B cell (primary cell): ENCODE data around the gene TRIM46. TPM values are rescaled to one million over a fixed set of nuclear protein-coding genes. Genes with fewer than 3 reads are reported as not detected.

Source experiments
- ATAC-seq: fragments of 200-7000 bp; cut with Tn5 transposase; one replicate; pipeline ENCODE4 v1.10.0; 2021; ENCODE audit warnings: low read depth, mild to moderate bottlenecking, moderate number of reproducible peaks, moderate library complexity
- CTCF ChIA-PET: fragments of 350-600 bp; sonication (Branson Sonifier 250); formaldehyde crosslinking; loops from one replicate; lab custom pipeline; 2021; ENCODE audit warnings: antibody characterized with exemption, inconsistent platforms; lab: Charles Lee
- POLR2A ChIA-PET: fragments of 350-600 bp; sonication (Branson Sonifier 250); formaldehyde crosslinking; loops from one replicate; lab custom pipeline; 2021; ENCODE audit warnings: antibody characterized with exemption; lab: Charles Lee
- DNase-seq: peaks from one replicate; pipeline ENCODE4 v3.0.0; 2013
- H2AFZ ChIP-seq: 2 replicates; pipeline ENCODE4 v1.6.1; 2012; ENCODE audit warnings: mild to moderate bottlenecking, low read depth, low read length; ENCODE audit not compliant: insufficient read depth, poor library complexity, severe bottlenecking
- H3K27ac ChIP-seq, 2 donors: 1 replicate in 1 of 2; 2 replicates in 1 of 2; pipeline ENCODE4 v1.5.1; 2012 to 2013; ENCODE audit warnings: low read length in 2 of 2, mild to moderate bottlenecking in 2 of 2, moderate library complexity in 1 of 2
- H3K27me3 ChIP-seq, 4 experiments: fragments of 200-600 bp in 1 of 4; sonication (generic) in 1 of 4; replicated peaks in 1 of 4; 1 replicate in 2 of 4; 2 replicates in 2 of 4; pipeline versions ENCODE4 v1.6.1 to v1.7.0; 2013 to 2016; ENCODE audit warnings: low read length in 3 of 4, mild to moderate bottlenecking in 2 of 4, mixed read lengths in 1 of 4, moderate library complexity in 1 of 4; ENCODE audit not compliant: insufficient read depth in 4 of 4, control insufficient read depth in 3 of 4; ENCODE audit errors: control extremely low read depth in 1 of 4
- H3K36me3 ChIP-seq, 2 experiments: replicated peaks in 1 of 2; 1 replicate in 1 of 2; 2 replicates in 1 of 2; pipeline versions ENCODE4 v1.6.1 to v1.7.1; 2013; ENCODE audit warnings: low read length in 1 of 2; ENCODE audit not compliant: insufficient read depth in 2 of 2, control insufficient read depth in 1 of 2; ENCODE audit errors: control extremely low read depth in 1 of 2, extremely low read depth in 1 of 2
- H3K4me1 ChIP-seq, 2 donors: fragments of 200-600 bp in 1 of 2; sonication (generic) in 1 of 2; 1 replicate in 1 of 2; 2 replicates in 1 of 2; pipeline versions ENCODE4 v1.5.1 to v1.6.1; 2013 to 2017; ENCODE audit warnings: low read length in 2 of 2; ENCODE audit not compliant: control insufficient read depth in 2 of 2, insufficient read depth in 2 of 2
- H3K4me2 ChIP-seq: replicated peaks from 2 replicates; pipeline ENCODE3; 2012; ENCODE audit warnings: mild to moderate bottlenecking, low read depth, low read length; ENCODE audit not compliant: poor library complexity, severe bottlenecking
- H3K4me3 ChIP-seq, 5 experiments: fragments of 200-600 bp in 1 of 5; sonication (generic) in 1 of 5; 1 replicate in 3 of 5; 2 replicates in 2 of 5; pipeline versions ENCODE4 v1.5.1 to v1.7.0; 2011 to 2016; ENCODE audit warnings: low read length in 4 of 5, mild to moderate bottlenecking in 4 of 5, low read depth in 2 of 5, control low read depth in 1 of 5, moderate library complexity in 1 of 5; ENCODE audit not compliant: insufficient read depth in 1 of 5; ENCODE audit errors: control extremely low read depth in 1 of 5, extremely low read depth in 1 of 5
- H3K79me2 ChIP-seq: fragments of 200-600 bp; sonication (generic); one replicate; pipeline ENCODE4 v1.6.0; 2016; ENCODE audit warnings: low read length; ENCODE audit not compliant: control insufficient read depth, insufficient read depth
- H3K9ac ChIP-seq: fragments of 200-600 bp; sonication (generic); 2 replicates; pipeline ENCODE4 v1.6.1; 2017; ENCODE audit warnings: mild to moderate bottlenecking, low read length, moderate library complexity
- H3K9me3 ChIP-seq, 3 donors: one replicate each; pipeline versions ENCODE4 v1.6.1 to v1.7.1; 2013; ENCODE audit warnings: low read length in 2 of 3; ENCODE audit not compliant: control insufficient read depth in 2 of 3, insufficient read depth in 1 of 3; ENCODE audit errors: control extremely low read depth in 1 of 3
- H4K20me1 ChIP-seq: 2 replicates; pipeline ENCODE4 v1.6.0; 2012; ENCODE audit warnings: mild to moderate bottlenecking, low read length; ENCODE audit not compliant: insufficient read depth, control insufficient read depth, poor library complexity, severe bottlenecking
- H3K27ac Mint-ChIP-seq: one replicate; pipeline ENCODE4 v1.8.0; 2021; ENCODE audit warnings: mixed read lengths
- H3K27me3 Mint-ChIP-seq: one replicate; pipeline ENCODE4 v1.8.0; 2021; ENCODE audit warnings: mixed read lengths
- H3K4me1 Mint-ChIP-seq: one replicate; pipeline ENCODE4 v1.8.0; 2021; ENCODE audit warnings: mixed read lengths
- H3K4me3 Mint-ChIP-seq: one replicate; pipeline ENCODE4 v1.8.0; 2021; ENCODE audit warnings: mixed read lengths
- H3K9me3 Mint-ChIP-seq: one replicate; pipeline ENCODE4 v1.8.0; 2022; ENCODE audit warnings: mixed read lengths; ENCODE audit not compliant: insufficient read depth
- CTCF ChIP-seq: fragments of 200-600 bp; IDR thresholded peaks from one replicate; pipeline ENCODE4 v1.8.0; 2022; ENCODE audit warnings: antibody characterized with exemption, mild to moderate bottlenecking
- EZH2 ChIP-seq: IDR thresholded peaks from 2 replicates; pipeline ENCODE4 v1.6.1; 2012; ENCODE audit warnings: borderline replicate concordance, low read depth, mild to moderate bottlenecking, moderate library complexity, low read length; ENCODE audit not compliant: insufficient read depth, poor library complexity, severe bottlenecking
- WGBS: methylation state at CpG from one replicate; pipeline ENCODE4 v1.1.5; 2013; ENCODE audit warnings: missing lambda C conversion rate; ENCODE audit not compliant: insufficient coverage; 5-methylcytosine and 5-hydroxymethylcytosine counted together
- intact Hi-C: fragments of 100-400 bp; cut with micrococcal nuclease; formaldehyde crosslinking; loops from one replicate; pipeline ENCODE4 v1.10.0; 2022
- polyA plus RNA-seq: library from polyadenylated mRNA; depleted of rRNA; stranded (reverse); fragments of >200 nt; gene quantifications from 2 replicates; pipeline ENCODE4 v1.2.3, GENCODE V29; 2012
- total RNA-seq, 2 donors: library from RNA; stranded (reverse); fragments of 120-200 nt in 1 of 2; gene quantifications; 1 replicate in 1 of 2; 2 replicates in 1 of 2; pipeline versions ENCODE4 v1.2.3 to v1.2.4, GENCODE V29; 2013 to 2022

TRIM46 gene
- total and polyA plus RNA-seq, 2 donors (not counting 1 experiment from before 2014, with no cell fraction given): 2.6 to 3.4 TPM

- H3K27ac Mint-ChIP-seq: peak overlapping the region; percentile 56
Observed at GRCh38 chr1:155166051-155166470, 7.6 kb upstream of the TRIM46 start.

More at GRCh38 chr1:155166051-155166470, 7.6 kb upstream of the TRIM46 start:
- Mint-ChIP-seq H3K4me1 (peaks cover 20% of the 10 kb centered on the region), H3K9me3 (no peaks in the 10 kb centered on the region), H3K4me3 (no peak overlapping the region), H3K27me3 (no peaks in the 10 kb centered on the region)
- Histone ChIP-seq H3K27me3 (no peaks in the 10 kb centered on the region), H3K36me3 (peaks cover 0 to 21% of the 10 kb centered on the region in 2 experiments), H3K79me2 (peaks cover 19% of the 10 kb centered on the region), H3K4me2 (peak overlapping the region; percentile 77), H3K27ac (no peak overlapping the region), H3K4me3 (no peak overlapping the region), H3K9me3 (peaks cover 0 to 10% (median 0%) of the 10 kb centered on the region in 3 donors), H4K20me1 (no peaks in the 10 kb centered on the region), H3K9ac (no peak overlapping the region), H3K4me1 (peaks cover 10 to 22% of the 10 kb centered on the region in 2 donors), H2AFZ (peak overlapping the region; percentile 60)
- intact Hi-C loops: loop anchor here (5.0 kb wide), 1 partner anchor 39 kb away; the partner anchor contains the start of gene EFNA1
- DNase-seq: peak; percentile 28
- TF ChIP-seq EZH2: no peak
- no peak for TF ChIP-seq CTCF
- ChIA-PET POLR2A (no interaction called here), CTCF (interaction anchor here (0.6 to 10.6 kb wide), 13 partner anchors 11 to 122 kb away, joined by 3 to 307 read pairs (median 9); partner anchors contain the start of gene EFNA1)
- WGBS: 34% methylated on average over 7 of the region's 8 CpGs
- no peak for ATAC-seq
